ENCODE results near the gene TMOD1.
"Not testable (repeated sequence)": the region's sequence is repeated elsewhere in the genome, so short reads cannot be mapped to it uniquely, and the experiment has no call there.

Gene TMOD1

GRCh38 chr9:97501177-97501971 is at the start of gene TMOD1:
TSS of gene TMOD1 (plus strand) at chr9:97501666. CDS start at chr9:97524189, 22,523 bp downstream.
- DNase-seq, result no peak

- not testable (repeated sequence) for DNase-seq
Observed at GRCh38 chr9:97453573-97453972, 47.9 kb upstream of the TMOD1 start.

- not testable (repeated sequence) for DNase-seq
Observed at GRCh38 chr9:97456841-97457240, 44.6 kb upstream of the TMOD1 start.

GRCh38 chr9:97459326-97459725 is 42.1 kb upstream of the TMOD1 start:
- DNase-seq, result no peak

GRCh38 chr9:97462159-97462558 is 39.3 kb upstream of the TMOD1 start:
- no peak for DNase-seq

GRCh38 chr9:97462914-97463313 is 38.6 kb upstream of the TMOD1 start:
- no peak for DNase-seq

- DNase-seq, result no peak
Observed at GRCh38 chr9:97468658-97469448, 32.6 kb upstream of the TMOD1 start.

GRCh38 chr9:97470076-97470475 is 31.4 kb upstream of the TMOD1 start:
- no peak for DNase-seq

GRCh38 chr9:97473717-97474116 is 27.7 kb upstream of the TMOD1 start:
- no peak for DNase-seq

GRCh38 chr9:97474372-97474925 is 27.0 kb upstream of the TMOD1 start:
- DNase-seq, result no peak

GRCh38 chr9:97475059-97475458 is 26.4 kb upstream of the TMOD1 start:
- DNase-seq, result no peak

- no peak for DNase-seq
Observed at GRCh38 chr9:97478301-97478981, 23.0 kb upstream of the TMOD1 start.

GRCh38 chr9:97479496-97480159 is 21.8 kb upstream of the TMOD1 start:
- DNase-seq, result no peak

GRCh38 chr9:97480174-97480573 is 21.3 kb upstream of the TMOD1 start:
- DNase-seq, result no peak

- DNase-seq, result no peak
Observed at GRCh38 chr9:97480749-97481148, 20.7 kb upstream of the TMOD1 start.

- no peak for DNase-seq
Observed at GRCh38 chr9:97484134-97484533, 17.3 kb upstream of the TMOD1 start.

- DNase-seq, result no peak
Observed at GRCh38 chr9:97487107-97487506, 14.4 kb upstream of the TMOD1 start.

- no peak for DNase-seq
Observed at GRCh38 chr9:97487861-97488260, 13.6 kb upstream of the TMOD1 start.

- no peak for DNase-seq
Observed at GRCh38 chr9:97491216-97491999, 10.1 kb upstream of the TMOD1 start.

GRCh38 chr9:97497558-97498375 is 3.7 kb upstream of the TMOD1 start:
- not testable (repeated sequence) for DNase-seq

GRCh38 chr9:97498846-97499245 is 2.6 kb upstream of the TMOD1 start:
- not testable (repeated sequence) for DNase-seq

Data from NK-92 treated with Interleukin-12 subunit alpha and Interleukin-12 subunit beta, amount 100 ng/mL, for 24 hours (cell line).